Left kidney (tissue), 2 donors: ENCODE measurements around the gene NRXN3. TPM values are rescaled to one million over a fixed set of nuclear protein-coding genes. Genes with fewer than 3 reads are reported as not detected.
A peak's percentile ranks its signal among the peaks of the same experiment; 100 is the strongest.

ENCODE experiments used
- DNase-seq: peaks from one replicate; pipeline ENCODE4 v3.0.0-alpha.2; 2013
- polyA plus RNA-seq: library from polyadenylated mRNA; unstranded; fragments of 120-200 nt; gene quantifications from one replicate; pipeline ENCODE4 v1.2.1, GENCODE V29; 2013; ENCODE audit not compliant: insufficient read length

The NRXN3 gene
- polyA plus RNA-seq, 1 donor = 9.0 TPM

DNA sequence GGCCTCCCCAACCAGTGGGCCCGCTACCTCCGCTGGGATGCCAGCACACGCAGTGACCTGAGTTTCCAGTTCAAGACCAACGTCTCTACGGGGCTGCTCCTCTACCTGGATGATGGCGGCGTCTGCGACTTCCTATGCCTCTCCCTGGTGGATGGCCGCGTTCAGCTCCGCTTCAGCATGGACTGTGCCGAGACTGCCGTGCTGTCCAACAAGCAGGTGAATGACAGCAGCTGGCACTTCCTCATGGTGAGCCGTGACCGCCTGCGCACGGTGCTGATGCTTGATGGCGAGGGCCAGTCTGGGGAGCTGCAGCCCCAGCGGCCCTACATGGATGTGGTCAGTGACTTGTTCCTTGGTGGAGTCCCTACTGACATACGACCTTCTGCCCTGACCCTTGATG is 73.0 kb downstream of the NRXN3 start:
- DNase-seq = no peak

DNA sequence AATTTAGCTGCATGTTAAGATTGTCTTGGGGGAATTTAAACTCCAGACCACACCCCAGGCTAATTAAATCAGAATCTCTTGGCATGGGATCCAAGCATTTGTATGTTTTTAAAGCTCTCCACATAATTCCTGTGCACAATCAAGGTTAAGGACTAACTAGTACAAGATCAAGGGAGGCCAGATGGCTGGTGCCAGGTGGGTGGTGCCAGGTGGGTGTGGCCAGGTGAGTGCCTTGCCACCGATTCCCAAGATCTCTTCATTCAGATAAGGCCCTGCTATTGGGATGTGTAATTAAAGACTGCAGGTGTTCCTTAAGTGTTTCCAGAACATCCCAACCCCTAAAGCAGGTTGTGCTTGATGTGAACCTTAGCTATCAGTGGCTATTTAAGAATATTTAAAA is 75.1 kb downstream of the NRXN3 start:
- DNase-seq = no peak

DNA sequence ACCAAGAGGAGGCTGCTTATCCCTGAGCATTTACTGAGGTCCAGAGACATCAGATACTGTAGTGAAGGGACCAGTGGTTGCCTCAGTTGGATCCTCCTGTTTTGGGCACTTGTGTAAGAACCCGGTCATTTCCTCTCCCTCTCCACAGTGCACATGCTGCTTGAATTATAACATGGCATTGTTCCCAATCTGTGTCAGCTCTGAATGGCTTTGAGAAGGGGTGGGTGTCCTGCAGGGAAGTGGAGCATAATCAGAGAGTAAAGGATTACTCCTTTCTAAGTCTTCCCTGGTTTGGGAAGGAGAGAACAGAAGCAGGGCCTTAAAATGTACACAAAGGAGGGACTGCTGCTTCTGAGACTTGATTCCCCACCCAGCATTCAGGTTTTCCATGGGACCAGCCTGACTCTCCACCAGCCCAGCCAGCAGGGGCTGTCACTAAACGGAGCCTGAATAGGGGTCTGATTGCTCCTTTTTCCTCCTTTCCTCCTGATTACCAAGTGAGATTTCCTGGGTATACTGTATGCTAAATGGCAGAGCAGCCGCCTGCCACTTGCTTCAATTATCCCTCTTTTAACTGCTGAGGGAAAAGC is 78.4 kb downstream of the NRXN3 start:
- DNase-seq = no peak

DNA sequence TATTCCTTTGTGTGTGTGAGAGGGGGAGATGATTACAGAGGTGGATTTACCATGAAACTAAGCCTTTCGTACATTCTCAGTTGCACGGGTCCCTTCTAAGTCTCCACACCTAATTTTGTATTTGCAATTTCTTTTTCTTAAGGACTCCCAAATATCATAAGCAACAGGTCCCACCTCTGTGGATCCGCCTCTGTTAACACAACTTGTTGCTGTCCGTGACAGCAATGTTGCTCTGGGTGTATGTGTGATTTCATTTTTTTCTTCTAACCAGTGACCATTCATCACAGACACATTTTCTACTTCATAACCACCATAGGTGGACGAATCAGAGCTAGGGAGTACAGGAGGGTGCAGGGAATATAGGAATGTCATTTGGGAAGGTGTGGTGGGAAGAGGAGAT is 81.1 kb downstream of the NRXN3 start:
- DNase-seq = no peak

DNA sequence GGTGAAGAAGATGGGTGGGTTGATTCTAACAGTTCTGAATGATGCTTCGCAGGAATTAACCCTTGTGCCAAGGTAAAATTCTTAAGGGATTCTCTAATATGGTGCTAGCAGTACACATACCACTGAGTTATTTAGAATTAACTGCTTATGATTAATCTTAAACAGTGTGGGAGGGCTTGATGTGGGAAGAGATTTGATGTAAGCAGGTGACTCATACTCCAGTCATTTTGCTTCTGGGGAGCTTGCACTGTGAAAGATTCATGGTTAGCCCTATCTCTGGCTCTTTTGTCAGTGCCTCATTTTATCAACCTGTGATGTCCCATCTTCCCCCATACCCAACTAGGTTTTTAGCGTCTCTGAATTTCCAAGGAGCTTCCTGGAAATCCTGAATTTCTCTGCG is 83.8 kb downstream of the NRXN3 start:
- no peak for DNase-seq

DNA sequence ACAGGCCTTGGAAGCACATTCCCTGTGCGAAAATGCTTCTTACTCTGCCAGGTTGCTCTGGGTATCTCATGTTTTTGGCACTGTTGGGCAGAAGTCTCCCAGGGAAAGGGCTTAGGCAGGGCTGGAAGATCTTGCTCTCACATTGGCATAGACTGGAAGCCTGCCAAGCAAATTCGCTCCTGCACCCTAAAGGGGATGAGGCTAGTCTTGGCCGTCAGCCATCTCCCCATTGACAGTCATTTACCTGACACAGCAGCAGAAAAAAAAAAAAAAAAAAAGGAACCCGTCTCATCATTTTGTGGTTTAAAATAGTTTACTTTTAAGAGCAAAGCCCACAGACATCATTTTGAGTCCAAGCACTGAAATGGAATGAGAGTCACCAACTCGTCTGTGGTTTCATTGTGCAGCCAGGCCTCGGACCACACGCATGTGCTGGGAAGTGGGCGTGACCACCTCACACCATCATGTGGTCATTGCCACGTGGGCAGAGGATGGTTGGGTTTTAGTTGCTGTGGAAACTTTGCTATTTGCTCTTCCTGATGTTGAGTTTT is 84.8 kb downstream of the NRXN3 start:
- no peak for DNase-seq

DNA sequence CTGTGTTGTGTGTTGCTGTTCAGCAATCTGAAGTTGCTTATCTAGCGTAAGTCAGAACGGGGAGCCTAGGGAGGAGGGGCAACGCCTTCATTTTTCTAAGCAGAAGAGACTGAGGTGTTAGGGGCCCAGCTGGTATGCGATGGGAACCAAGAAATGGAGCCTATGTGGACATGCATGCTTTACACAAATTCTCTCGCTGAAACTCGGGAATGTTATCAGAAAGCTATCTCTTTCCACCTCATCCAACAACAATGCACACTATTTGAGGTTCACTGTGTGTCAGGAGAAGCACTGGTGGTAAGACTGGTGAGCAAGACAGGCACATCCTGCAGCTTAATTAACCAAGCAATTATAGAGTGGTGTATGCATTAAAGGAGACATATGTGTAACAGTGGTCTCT is 89.7 kb downstream of the NRXN3 start:
- no peak for DNase-seq

DNA sequence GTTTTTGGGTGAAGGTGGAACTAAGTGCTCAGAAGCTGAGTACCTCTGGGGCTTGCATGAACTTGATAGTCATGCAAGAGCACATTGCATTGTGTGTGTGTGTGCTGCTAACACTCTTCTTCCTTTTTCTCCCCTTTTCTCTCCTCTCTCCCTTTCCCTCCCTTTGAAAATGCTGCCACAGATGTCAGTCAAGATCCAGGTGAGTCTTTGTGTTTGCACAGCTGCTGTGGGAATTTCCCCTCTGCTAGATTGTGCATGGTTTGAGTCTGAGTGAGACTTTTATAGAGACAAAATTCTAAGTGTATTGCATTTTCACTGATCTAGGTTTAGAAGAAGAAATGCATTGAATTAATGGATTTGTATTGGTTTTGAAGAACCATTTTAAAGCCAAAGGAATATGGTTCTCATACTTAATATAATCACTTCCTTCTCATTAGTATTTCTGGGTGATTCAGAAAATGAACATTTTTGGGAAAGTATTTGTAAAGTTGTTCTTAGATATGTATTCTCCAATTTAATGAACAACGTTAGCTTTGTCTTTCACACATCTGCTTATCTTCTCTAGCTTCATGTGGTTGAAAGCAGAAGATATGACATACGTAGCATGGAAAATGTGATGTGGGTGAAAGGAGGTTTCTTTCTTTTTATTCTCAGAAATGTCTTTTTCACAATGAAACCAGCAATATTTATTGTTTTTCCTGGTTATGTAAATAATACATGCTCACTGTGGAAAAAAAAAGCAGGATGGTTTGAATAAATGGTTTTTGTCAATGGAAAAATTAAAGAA is 108.5 kb downstream of the NRXN3 start:
- no peak for DNase-seq

DNA sequence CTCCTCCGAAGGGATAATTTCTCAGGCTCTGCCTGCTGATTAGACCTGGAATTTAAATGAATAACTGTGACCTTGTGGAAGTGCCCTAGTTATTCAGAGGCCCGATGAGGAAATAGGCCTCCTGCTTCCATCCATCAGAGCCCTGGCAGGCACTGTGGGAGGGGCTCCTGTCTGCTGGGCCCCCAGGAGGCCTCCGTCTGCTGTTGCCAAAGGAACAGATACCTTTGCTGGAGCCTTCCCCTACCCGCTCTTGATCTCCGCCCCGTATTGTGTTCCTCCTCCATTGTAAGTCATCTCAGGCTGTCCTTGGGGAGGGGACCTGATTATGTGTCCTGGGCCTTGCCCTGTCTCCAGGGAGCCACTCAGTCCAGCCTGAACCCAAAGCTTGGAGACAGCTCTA is 112.3 kb downstream of the NRXN3 start:
- DNase-seq = no peak

DNA sequence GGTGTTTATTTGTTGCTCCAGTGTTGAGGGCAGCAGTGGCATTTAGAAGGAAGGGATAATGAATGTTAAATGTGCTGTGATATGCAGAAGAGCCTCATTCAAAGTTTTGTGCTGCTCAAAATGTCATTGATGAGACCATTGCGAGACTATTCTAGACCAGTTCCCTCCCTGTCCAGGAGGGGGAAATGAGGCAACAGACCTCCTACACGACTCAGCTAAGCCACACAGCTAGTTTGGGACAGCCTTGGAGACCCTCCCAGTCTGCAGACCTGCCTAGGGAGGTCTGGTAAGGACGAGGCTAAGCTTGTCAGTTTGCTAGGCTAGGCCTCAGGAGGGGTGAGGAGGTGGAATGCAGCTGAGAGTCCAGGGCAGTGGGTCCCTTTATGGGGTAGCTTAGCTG is 116.0 kb downstream of the NRXN3 start:
- DNase-seq = no peak

DNA sequence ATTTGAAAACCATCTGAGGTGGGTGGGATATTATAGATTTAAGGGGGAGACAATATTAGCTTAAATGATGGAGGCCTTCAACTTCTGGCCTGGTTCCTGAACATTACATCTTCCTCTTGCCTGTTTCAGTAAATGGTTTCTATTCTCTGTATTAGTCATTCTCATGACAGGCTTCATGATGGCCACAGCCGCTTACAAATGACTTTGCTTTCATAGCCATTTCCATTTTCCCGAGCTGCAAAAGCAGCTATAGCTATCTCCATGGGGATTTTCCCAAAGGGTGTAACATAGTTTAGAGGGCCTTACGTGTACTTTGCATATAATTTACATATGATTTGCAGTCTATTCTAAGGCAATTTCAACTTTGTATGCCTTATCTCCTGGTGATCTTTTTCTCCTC is 121.8 kb downstream of the NRXN3 start:
- DNase-seq = no peak

DNA sequence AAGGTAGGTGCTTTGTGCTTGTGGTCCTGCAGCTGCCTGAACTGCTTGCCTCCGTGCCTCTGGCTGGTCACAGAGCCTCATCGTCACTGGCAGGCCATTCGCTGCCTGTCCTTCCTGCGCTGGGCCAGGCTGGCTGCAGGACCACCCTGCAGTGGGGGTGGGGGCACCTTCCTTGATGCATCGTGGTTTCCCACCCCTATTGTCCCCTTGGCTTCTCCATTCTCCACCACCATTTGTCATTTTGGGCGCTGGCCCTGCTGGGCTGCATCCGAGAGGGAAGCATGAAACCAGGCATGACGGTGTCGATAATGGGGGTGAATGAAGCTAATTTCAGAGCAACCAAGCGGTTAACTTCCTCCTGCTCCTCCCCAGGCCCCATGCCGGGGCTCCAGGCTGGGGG is 127.7 kb downstream of the NRXN3 start:
- no peak for DNase-seq

DNA sequence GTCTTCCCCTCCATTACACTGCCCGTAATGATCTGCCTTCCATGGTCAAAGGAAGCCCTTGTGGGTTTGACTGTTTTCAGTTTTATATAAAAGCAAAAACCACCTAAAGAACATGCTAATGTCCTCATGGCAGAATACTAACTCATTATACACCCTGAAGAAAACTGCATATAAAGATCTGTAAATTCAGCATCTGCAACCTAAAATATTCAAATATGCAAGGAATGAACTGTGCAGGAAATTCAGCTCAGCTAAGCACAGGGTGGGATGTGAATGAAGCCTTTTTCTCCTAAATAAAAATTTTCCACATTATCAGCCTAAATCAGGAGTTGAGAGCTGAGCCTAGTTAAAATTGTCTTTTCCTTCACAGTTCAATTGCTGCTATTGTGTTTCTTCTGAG is 128.1 kb downstream of the NRXN3 start:
- no peak for DNase-seq

DNA sequence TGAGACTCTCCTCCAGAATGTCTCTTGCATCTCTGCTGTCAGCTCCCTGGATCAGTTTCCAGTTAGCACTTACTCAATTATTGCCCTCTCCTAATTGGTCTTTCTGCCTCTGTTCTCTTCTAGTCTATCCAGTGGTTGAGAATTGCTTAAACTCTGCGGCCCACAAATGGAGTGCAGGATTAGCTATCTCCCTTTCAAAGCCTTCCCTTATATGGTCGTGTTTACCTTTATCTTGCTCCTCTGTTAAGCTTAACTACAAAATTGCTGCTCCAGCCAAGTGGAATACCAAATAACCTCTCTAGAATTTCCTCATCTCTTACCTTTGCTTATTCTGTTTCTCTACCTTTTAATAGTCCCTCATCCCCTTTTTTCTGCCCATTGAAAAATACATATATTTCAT is 132.7 kb downstream of the NRXN3 start:
- DNase-seq = no peak

DNA sequence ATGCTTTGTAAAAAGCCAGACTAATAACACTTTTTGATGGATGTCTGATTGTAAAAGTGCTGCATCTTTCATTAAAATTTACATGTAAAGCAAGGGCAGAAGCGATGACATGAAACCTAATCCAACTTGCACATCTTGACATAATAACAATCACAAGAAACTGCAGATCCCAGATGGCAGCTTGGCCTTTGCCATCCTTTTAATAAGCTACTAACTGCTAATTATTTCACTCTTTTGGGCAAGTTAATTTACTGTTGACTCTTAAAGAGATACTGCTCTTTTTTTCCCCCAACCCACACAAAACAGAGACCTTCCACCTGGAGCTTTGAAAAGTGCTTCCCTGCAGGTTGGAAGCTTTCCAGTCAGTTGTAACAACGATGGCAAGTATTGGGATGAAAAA is 137.5 kb downstream of the NRXN3 start:
- DNase-seq = no peak

DNA sequence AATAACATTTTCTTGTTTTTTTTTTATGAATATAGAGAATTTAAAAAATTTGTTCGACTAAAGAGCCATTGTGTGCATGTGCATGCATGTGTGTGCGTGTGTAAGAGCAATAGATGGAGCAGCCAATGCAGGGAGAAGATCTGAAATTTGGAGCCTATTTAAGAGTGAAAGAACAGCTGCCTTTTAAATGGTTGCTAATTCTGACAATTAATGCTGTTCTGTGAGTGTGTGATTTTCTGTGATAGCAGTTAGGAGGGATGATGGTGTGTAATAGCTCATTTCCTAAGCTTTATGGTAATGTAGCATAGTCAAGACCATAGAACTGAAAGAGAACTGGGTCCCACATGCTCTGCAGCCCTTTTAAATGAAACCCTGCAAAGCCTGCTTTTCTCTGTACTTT is 137.9 kb downstream of the NRXN3 start:
- DNase-seq = no peak

DNA sequence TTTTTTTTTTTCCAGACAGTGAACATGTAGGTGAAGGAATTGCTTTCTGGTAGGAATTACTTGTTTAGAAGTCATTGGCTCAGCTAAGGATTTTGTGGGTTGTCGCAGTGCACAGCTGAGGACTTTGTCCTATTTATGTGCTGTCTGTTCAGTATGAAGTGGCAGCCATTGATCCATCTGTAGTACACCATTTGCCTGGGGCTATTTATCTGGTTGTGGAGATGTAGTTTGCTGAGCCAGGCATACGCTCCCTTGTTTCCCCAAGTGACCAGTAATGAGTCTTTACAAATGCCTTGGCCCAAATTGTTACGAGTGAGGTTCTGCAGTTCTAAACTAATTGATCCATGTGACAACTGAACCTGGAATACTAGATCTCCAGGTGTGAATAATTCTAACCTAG is 140.1 kb downstream of the NRXN3 start:
- no peak for DNase-seq

DNA sequence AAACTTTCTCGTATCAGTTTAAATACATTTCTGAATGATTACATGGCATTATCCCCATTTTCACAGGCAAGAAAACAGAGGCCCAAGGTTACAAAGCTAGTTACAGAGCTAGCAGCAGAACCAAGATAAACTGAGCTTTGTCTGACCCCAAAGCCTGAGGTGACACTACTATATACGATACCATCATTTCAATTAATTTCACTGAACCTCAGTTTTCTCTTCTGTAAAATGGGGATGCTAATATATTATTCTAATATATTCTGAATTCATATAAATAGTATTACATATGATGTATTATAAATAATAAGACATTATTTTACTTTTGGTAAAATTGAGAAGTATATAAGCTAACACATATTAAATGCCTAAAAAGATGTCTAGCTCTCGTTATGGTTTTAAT is 143.3 kb downstream of the NRXN3 start:
- no peak for DNase-seq

DNA sequence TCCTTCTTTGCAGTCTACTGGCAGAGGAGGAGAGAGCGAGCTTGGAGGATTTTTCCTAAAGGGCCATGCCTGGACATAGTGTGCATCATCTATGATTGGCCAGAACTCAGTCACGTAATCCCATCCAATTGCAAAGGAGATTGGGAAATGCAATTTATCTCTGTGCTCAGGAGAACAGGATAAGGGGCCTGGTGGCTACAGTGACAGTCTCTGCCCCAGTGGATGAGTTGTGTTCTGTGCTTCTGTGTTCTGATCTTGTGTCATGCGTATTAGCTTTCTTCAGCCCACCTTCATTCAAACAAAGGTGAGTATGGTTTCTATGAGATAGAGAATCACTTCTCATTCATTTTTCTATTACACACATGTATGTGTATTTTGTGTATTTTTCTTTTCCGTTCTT is 144.3 kb downstream of the NRXN3 start:
- no peak for DNase-seq

DNA sequence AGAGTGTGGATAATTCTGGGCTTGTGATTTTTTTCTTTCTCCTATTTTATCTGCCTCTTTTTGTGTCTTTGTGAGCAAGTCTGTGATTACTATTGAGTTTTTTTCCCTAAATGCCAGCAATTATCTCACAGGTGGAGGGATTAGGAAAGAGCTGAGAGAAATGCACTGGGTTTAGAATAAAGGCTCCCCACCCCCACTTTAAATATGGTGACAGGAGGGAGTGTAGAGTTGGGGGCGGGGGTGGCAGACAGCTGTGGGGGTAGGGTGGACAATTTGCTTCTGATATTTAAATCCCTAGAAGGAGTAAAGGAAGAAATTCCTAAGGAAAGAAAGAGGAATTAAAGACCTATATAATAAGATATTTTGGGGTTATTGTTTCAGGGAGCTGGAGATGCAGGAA is 145.9 kb downstream of the NRXN3 start:
- no peak for DNase-seq

DNA sequence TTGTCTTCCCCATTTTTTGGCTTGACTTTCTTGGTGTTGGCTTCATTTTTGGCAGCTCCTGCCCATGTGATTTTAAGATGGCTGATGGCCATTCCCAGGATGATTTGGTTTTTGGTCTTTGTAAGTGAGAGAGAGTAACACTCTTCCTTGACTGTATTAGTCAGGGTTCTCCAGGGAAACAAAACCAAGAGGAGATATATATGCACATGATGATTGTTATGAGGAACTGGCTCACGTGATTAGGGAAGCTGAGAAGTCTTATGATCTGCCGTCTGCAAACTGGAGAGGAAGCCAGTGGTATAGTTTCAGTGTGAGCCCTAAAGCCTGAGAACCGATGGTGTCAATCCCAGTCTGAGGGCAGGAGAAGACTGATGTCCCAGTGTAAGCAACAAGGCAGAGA is 146.6 kb downstream of the NRXN3 start:
- DNase-seq = no peak

DNA sequence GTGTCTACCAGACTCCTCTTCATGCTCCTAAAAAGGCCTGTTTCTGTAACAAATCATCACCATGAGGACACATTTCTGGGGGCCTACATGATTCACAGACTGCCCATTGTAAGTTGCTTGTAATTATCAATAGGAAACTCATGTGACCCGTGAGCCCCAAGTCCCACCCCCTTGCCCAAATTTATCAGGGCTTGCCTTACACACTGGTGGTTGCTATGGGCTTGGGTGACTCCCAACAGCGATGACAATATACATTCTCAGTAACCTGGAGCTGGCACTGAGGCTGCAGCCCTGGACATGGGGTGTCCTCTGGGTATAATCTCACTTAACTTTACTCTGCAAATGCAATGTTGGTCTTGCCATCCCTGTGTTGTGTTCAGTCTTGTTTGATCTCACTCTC is 149.2 kb downstream of the NRXN3 start:
- DNase-seq = no peak

DNA sequence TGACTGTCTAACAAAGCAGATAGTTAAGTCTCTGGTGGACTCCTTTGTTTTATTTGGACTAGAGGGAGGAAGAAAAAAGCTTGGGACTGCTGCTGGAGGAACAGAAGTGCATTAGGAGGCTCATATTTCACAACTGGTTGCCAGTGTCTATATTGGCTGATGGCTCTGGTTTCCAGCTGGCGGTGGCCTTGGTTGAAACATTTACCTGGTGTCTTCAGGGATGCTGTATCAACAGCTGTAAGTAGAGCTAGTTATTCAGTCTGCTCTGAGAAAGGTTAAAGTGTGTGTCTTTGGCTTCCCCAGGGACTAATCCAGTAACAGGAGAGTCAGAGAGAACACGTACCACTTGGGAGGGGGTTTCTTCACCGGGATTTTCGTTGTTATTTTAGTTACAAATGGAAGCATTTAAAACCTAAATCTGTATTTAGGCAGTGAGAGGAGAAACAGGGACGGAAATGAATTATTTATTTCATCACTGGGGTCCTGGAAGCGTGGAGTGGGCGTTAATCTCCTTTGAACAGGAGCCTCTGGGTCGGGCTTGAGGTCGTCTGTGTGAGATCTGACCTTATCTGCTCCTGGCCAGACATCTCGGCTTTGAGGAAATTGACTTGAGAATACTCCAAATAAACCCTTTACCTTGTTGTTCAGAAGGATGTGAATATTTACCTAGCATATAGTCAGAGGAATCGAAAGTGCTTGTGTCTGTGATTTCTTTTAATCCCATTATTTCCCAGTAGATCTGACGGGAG is 149.9 kb downstream of the NRXN3 start:
- peak; percentile 27 for DNase-seq
